ENCODE results near the gene MITD1.

DNA sequence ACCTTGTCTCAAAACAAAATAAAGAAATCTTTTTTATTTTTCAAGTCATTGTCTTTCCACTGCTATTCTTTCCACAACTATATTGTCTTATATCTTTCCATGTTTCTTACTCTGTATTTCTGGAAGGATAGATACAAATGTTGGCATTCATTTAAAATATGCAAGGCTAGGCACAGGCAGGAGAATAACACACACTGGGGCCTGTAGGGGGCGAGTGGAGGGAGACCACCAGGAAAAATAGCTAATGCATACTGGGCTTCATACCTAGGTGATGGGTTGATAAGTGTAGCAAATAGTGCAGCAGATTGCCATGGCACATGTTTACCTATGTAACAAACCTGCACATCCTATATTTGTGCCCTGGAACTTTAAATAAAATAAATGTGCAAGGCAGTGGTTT lies 9.7 kb upstream of the MITD1 start:
- TF ChIP-seq POLR2A (IDR thresholded peaks at IDR 0.05; ENCODE audit: low read depth, low read length) (no peak), POLR2AphosphoS5 (IDR thresholded peaks at IDR 0.05; ENCODE audit: low read depth, low read length) (no peak), POU2F2 (IDR thresholded peaks at IDR 0.05; ENCODE audit: low read depth, low read length) (no peak), PAX5 (IDR thresholded peaks at IDR 0.05; ENCODE audit: insufficient read depth, low read length, severe bottlenecking) (no peak)

Data from GM12891 (cell line).